NCI-H146 treated with DMSO at 0.1 percent for 48 hours (cell line): Measurements from ENCODE around the gene PCNT.
"Not testable (repeated sequence)": the region's sequence is repeated elsewhere in the genome, so short reads cannot be mapped to it uniquely, and the experiment has no call there.

Experiments used
- DNase-seq: peaks from one replicate; lab custom pipeline; 2025; ENCODE audit not compliant: unreplicated experiment; lab: John Stamatoyannopoulos, UW

PCNT gene

DNA sequence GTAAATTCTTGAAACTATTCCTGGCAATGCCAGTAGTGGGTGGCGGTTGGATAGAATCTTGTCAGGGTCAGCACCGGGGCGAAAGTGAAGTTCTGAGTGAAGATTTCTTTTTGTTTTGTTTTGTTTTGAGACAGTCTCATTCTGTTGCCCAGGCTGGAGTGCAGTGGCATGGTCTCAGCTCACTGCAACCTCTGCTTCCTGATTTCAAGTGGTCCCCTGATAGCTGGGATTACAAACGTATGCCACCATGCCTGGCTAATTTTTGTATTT is 33.3 kb downstream of the PCNT start:
- DNase-seq = no peak

DNA sequence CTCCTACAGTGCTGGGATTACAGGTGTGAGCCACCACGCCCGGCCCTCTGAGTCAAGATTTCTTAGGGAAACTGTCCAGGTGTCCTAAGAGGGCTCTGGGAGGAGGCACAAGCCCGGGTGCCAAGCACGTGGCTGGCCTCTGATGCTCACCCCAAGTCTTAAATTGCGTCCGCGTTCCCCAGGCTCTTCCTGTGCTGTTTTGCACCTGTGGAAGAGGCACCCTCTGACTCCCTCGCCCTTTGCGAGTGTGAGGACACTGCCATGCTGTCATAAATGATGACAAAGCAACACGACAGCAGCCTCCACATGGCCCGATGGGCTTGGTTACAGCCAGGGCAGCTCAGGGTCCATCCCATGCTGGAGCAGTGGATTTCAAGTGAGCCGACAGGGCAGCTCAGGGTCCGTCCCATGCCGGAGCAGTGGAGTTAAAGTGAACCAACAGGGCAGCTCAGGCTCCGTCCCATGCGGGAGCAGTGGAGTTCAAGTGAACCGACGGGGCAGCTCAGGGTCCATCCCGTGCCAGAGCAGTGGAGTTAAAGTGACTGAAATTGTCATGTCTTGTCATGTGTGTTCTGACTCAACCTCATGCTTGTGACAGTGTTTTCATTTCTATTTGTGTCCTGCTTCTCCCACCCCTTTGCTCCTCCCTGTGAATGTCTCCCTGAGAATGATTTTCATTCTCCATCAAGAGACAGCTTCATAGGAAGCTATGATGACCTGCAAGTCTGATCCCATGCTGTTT is 33.9 kb downstream of the PCNT start:
- no peak for DNase-seq

DNA sequence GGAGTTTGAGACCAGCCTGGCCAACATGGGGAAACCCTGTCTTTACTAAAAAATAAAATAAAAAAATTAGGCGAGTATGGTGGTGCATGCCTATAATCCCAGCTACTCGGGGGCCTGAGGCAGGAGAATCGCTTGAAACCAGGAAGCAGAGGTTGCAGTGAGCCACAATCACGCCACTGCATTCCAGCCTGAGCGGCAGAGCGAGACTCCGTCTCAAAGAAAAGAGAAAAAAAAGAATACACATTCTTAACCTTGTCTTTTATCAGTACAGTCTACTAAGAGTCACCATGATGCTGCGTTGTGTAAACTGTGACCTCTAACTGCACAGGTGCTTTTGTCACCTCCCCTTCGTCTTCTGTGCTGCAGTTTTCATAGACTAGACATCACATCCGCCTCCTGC is 37.2 kb downstream of the PCNT start:
- DNase-seq = no peak

DNA sequence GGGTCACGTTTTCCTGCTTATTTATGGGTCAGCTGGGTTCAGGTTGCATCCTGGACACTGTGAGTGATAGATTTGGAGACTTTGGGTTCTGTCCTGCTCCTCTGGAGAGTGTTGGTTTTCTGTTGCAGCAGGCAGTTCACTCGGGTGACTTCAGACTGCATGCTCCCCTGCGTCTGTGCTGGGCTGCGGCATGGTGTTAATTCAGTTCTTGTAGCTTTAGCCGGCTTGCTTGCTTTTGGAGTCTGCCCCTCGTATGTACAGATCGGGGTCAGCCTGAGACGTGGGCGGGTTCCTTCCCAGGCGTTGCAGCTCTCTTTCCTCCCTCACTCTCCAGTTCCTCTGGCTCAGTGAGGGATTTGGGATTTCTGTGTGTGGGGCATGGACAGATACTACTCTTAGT is 38.0 kb downstream of the PCNT start:
- no peak for DNase-seq

DNA sequence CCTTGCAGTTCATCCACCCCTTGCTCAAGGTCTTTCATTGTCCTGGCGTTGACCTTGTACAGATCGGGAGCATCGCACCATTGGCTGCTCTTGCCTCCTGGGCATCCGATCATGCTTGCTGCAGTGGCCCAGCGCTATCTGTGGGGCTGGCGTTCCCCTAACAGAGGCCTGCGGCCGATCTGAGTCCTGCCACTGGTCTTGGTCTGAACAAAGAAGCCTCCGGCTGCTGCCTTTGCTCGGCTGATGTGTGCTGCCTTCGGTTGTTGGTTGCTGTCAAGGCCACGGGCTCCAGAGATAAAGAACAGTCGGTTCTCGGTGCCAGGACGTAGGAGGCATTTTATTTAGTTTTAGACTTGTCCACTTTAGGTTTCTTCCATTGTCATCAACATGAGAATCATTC is 39.0 kb downstream of the PCNT start:
- DNase-seq = no peak

DNA sequence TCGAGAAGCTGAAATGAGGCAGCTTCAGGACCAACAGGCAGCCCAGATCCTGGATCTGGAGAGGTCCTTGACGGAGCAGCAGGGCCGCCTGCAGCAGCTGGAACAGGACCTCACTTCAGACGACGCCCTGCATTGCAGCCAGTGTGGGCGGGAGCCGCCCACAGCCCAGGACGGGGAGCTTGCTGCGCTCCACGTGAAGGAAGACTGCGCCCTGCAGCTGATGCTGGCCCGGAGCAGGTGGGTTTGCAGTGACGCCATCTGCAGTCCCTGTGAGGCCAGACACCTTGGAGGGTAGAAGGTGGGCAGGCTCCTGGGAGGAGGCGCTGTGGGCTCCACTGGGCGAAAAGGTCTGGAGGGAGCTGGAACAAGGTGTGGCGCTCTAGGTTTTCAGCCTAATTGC is 39.7 kb downstream of the PCNT start:
- DNase-seq = no peak

DNA sequence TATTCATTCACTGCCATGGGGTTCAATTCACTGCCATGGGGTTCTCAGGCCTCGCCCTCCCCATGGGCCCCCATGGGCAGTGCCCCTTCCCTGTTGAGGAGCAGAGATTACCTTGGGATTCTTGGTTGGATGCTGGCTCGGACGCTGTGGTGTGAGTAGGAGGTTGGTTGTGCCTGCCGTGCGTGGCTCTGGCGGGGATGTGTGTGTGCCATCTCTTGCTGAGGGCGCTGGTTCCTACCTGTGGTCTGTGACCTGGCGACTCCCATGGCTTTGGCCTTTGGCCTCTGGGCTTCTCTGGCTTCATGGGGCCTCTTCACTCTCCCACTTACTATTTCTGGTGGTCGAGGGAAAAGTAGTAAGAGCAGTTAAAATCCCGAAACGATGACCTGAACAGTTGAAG is 42.1 kb downstream of the PCNT start:
- DNase-seq = no peak

DNA sequence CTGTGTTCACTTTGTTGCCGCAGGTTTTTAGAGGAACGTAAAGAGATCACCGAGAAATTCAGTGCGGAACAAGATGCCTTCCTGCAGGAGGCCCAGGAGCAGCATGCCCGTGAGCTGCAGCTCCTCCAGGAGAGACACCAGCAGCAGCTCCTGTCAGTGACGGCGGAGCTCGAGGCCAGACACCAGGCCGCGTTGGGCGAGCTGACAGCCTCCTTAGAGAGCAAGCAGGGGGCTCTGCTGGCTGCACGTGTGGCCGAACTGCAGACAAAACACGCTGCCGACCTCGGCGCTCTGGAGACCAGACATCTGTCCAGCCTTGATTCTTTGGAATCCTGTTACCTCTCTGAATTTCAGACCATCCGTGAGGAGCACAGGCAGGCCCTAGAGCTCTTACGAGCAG is 42.6 kb downstream of the PCNT start:
- DNase-seq = no peak

DNA sequence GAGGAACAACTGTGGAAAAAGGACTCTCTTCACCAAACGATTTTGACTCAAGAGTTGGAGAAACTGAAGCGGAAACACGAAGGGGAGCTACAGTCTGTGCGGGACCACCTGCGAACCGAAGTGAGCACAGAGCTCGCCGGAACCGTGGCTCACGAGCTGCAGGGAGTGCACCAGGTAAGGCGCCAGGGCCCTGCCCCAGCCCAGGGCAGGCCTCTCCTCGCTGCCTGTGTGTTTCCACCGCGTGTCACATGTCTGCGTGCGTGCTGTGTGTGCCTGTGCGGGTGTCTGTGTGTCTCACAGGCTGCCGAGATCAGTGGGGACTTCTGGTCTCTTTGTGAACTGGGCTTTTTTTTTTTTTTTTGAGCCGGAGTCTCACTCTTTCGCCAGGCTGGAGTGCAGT is 43.0 kb downstream of the PCNT start:
- no peak for DNase-seq

DNA sequence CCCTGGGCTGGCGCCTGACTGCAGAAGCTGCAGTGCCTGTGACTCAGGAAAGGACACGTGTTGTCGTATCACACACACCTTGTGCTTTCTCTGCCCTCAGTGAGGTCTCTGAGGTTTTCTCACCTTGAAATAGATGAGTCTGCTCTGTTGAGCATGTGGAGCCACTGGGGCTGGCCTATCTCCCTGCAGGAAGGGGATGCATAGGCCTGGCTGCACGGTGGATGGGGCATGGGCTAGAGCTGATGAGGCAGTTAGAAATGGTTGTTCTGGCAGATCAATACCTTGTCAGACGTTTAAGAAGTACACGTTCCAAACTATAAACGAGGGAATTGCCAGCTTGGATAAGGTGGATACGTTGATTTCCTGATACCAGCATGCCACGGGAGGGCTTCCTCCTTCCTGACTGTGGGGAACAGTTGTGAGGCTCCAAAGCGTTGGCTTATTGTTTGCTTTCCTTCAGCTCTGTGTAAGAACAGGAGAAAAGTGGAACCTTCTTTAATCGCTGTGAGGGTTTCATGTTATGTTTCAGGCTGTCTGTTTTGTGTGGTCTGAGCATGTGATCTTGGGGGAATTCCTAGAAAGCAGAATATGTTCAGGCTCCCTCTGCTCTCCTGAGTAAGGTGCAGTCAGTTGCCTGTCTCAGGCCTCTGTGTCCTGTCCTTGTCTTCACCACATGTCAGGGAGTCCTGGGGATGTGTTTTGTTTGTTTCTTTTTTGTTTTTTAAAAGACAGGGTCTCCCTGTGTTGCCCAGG is 44.8 kb downstream of the PCNT start:
- DNase-seq = no peak

DNA sequence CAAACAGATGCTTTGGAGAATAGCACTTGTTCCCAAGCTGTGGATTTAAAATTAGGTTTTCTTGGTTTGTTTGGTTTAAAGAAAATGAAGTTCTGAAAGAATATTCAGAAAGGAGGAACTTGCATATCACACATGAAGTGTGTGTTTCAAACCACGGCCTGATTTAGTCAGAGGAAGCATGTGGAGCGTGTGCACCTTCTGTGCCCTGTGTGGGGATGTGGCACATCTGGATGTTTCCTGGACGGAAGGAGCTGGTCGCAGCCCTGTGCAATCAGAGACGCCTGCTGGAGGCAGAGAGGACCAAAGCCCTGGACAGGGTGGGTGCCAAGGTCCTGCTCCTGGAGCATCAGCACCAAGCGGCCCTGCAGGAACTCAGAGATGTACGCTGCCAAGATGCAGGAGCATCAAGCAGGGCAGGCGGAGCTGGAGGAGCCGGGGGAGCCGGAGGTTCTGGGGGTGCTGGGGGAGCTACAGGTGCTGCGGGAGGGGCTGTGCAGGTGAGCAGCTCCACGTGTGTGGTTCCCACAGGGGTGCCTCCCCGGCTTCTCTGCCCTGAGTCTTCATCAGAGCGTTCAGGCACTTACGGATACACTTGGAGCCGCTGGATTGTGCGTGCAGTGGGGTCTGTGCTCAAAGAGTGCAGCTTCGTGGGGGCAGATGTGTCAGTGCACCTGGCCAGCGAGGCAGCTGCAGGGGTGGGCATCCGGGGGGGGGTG is 45.7 kb downstream of the PCNT start:
- DNase-seq = no peak

DNA sequence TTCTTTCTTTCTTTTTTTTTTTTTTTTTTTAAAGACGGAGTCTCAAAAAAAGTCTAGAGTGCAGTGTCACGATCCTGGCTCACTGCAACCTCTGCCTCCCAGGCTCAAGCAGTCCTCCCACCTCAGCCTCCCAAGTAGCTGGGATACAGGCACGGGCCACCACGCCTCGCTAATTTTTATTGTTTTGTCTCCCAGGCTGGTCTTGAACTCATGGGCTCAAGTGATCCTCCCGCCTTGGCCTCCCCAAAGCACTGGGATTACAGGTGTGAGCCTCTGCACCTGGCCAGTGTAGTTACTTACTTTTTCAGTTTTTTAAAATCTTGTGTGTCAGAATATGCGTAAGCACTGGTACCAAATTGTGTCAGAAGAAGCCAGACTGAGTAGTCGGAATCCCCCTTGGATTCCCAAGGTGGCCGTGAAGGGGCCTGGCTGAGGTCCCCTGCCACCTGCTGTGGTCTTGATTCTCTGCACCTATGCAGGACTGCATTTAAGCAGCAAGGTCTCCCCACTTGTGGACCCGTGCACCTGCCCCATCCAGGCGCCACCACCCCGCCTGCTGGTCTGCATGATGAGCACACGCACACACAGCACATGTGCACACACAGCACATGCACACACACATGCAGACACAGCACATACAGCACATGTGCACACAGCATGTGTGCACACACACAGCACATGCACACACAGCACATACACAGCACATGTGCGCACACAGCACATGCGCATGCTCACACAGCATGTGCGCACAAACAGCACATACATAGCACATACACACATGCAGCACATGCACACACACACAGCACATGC is 47.5 kb downstream of the PCNT start:
- DNase-seq = no peak

DNA sequence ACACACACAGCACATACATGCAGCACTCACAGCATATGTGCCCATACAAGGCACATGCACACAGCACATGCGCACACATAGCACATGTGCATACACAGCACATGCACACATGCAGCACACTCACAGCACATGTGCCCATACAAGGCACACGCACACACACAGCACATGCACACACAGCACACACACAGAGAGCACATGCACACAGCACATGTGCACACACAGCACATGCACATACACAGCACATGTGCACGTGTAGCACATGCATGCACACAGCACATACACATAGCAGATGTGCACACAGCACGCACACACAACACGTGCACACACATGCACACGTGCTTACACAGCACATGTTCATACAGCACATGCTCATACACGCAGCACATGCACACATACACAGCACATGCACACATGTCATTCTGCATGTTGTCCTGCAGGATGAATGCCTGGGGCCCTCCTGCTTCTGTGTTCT is 48.1 kb downstream of the PCNT start:
- no peak for DNase-seq

DNA sequence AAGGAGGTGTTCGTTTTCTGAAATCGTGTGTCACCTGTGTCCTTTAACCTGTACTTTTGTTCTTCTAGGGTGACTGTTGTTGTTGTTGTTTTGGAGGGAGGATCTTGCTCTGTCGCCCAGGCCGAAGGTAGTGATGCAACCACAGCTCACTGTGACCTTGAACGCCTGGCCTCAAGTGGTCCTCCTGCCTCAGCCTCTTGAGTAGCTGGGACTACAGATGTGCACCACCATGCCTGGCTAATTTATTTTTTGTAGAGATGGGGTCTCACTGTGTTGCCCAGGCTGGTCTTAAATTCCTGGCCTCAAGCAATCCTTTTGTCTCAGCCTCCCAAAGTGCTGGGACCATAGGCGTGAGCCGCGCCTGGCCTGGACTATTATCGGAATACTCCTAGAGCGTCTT is 49.0 kb downstream of the PCNT start:
- DNase-seq = not testable (repeated sequence)

DNA sequence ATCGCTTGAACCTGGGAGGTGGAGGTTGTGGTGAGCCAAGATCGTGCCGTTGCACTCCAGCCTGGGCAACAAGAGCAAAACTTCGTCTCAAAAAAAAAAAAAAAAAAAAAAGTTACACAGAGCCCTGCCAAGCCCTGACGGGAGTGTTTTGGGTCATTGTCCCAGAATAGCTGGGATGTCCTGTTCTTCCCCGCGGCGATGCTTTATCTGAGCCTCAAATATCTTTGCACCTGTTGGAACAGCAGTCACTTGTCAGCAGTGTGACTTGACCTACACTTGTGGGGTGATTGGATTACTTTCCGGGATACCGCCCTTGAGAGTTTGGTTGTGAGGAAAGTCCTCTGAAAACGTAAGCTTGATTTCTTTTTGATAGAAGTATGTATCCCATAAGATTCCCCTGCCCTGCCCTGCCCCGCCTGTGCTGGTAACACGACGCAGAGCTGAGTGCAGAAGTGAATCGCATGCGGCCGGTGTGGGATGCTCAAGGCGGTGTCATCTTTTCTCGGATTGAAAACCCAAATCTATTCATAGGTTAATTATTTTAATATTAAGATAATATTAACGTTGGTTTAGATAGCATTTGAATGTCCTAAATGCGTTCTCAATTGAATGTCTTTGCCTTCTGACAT is 50.9 kb downstream of the PCNT start:
- DNase-seq = no peak

DNA sequence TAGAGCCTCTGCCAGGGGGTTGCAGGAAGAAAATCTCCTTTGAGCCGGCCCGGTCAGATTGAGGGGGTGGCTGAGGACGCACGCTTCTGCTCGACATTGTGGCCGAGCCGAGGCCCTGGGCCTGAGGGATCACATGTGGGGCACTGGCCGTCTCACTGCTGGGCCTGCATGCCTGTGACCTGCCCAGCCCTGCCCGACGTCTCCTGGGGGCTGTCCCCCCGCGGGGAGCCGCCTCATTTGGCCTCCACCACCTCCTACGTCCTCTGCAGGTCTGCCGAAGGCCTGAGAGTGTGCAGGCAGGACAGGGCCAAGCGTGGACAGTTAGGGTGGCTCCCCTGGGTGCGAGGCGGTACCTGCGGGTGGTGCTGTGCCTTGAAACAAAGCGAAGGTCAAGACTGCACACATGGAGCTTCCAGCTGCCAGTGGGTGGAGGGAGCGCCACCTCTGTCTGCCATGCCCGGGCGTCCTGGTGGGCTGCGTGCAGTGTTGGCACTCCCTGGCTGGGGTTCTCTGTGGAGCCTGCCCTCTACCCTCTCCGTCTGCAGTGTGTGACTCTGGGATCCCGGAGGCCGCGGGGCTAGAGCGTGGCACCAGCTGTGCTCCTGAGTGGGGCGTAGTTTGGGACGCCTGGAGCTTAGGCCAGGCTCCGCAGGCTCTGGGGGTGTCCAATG is 51.7 kb downstream of the PCNT start:
- DNase-seq = no peak

DNA sequence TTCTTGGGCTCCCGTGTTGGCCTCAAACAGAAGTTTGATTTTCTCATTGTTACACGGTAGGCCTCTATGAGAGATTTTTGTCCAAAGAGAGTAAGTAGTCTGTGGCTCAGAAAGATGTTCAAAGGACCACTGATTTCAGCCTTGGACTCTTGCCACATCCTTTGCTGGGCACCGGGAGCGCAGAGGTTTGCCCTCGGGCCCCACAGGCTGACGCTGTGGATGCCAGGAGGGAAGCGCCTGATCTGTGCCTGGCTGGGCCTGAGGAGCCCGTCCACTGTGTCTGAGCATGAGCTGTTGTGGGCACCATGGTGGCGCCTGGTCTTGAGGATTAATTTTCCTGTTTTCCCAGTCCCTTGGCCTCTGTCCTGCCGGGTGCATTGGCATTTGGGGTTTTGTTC is 52.3 kb downstream of the PCNT start:
- DNase-seq = no peak

DNA sequence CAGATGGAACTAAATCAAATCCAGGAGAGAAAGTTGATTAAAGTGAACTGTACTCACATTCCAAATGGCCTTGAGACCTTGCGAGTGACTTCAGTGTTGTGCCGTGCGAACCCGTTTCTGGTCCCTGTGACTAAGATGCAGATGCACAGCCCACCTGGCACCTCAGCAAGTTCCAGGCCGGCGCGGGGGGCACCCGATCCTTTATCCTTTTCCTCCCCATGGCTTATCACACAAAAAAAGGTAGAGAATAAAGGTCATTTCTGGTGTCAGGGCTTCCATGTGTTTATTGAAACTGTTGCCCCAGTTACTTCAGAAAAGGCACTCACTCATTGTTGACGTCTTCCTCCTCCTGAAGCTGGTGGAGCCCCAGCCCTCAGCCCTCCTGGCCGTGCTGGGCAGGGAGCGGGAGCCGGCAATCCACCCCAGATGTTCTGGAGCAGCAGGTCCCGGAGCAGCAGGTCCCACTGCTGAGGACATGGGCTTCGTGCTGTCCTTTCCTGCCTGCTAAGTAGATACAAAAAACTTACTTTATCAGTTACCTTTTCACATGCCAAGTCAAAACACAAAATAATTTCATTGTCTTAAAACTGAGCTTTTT is 53.0 kb downstream of the PCNT start:
- no peak for DNase-seq

DNA sequence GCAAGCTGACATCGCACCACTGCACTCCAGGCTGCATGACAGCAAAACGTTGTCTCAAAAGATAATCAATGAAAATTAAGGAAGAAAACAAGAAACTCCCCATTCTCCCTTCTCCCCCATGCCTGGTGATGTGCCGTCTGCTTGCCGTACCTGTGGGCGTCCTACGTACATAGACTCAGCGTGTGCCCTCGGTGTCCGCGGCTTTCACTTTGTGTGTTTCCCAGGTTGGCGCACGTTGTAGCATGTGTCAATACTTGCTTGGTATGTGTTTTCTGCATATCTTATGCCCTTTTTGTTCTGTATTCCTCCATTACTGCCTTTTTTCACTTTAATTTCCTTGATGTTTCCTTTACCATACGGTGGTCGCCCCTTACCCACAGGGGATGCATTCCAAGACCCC is 53.8 kb downstream of the PCNT start:
- no peak for DNase-seq

DNA sequence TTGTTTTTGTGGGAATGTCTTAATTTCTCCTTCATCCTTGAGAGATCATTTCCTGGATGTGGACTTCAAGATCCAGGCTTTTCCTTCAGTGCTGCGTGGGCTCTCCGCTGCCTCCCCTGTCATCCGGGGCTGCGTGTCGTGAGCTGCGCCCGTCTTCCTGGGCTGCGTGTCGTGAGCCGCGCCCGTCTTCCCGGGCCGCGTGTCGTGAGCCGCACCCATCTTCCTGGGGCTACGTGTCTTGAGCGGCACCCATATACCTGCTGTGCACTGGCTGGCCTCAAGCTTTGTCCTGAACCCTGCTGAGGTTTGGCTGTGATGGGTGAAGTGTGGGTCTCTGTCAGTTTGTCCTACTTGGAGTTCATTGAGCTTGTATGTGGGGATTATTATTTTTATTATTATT is 55.1 kb downstream of the PCNT start:
- DNase-seq = no peak
